H1 (cell line): Measurements from ENCODE around the gene MED12L. TPM values are rescaled to one million over a fixed set of nuclear protein-coding genes. Genes with fewer than 3 reads are reported as not detected.

Source experiments
- CTCF ChIA-PET: fragments of 300-600 bp; sonication (Branson Sonifier 250); formaldehyde crosslinking; loops from one replicate; lab custom pipeline; 2021; ENCODE audit not compliant: partially characterized antibody; lab: Charles Lee
- POLR2A ChIA-PET: fragments of 300-600 bp; sonication (Branson Sonifier 250); formaldehyde crosslinking; loops from one replicate; lab custom pipeline; 2021; ENCODE audit warnings: inconsistent platforms; ENCODE audit not compliant: partially characterized antibody; lab: Charles Lee
- DNase-seq, 2 experiments: peaks; one replicate each; pipeline versions ENCODE4 v3.0.0 to v3.0.0-alpha.2; 2010 to 2022; ENCODE audit warnings: low spot score in 2 of 2, low read depth in 1 of 2, mixed read lengths in 1 of 2
- FAIRE-seq: peaks from 2 replicates; lab custom pipeline; 2011; peaks lifted over from hg19 to GRCh38; lab: Jason Lieb, UNC
- H2AFZ ChIP-seq: 2 replicates; pipeline ENCODE4 v1.8.1; 2012; ENCODE audit warnings: low read length, inconsistent platforms
- H2AK5ac ChIP-seq: 2 replicates; pipeline ENCODE4 v1.6.1; 2013; ENCODE audit warnings: low read depth, low read length
- H2BK120ac ChIP-seq: replicated peaks from 2 replicates; pipeline ENCODE3; 2013; ENCODE audit warnings: low read depth, low read length, inconsistent platforms
- H2BK12ac ChIP-seq: 2 replicates; pipeline ENCODE4 v1.6.1; 2013; ENCODE audit warnings: low read depth, low read length
- H2BK15ac ChIP-seq: 2 replicates; pipeline ENCODE4 v1.6.1; 2013; ENCODE audit warnings: low read length
- H2BK20ac ChIP-seq: 2 replicates; pipeline ENCODE4 v1.6.1; 2013; ENCODE audit warnings: low read length
- H2BK5ac ChIP-seq: 2 replicates; pipeline ENCODE4 v1.6.1; 2013; ENCODE audit warnings: low read depth, low read length
- H3K14ac ChIP-seq: 2 replicates; pipeline ENCODE4 v1.6.1; 2013; ENCODE audit warnings: inconsistent platforms; ENCODE audit not compliant: insufficient read length
- H3K18ac ChIP-seq: 2 replicates; pipeline ENCODE4 v1.6.1; 2013; ENCODE audit warnings: low read length; ENCODE audit errors: extremely low read depth
- H3K23ac ChIP-seq: 2 replicates; pipeline ENCODE4 v1.6.1; 2013; ENCODE audit warnings: inconsistent platforms; ENCODE audit not compliant: insufficient read length
- H3K23me2 ChIP-seq: 2 replicates; pipeline ENCODE4 v1.6.1; 2013; ENCODE audit warnings: low read depth, low read length
- H3K27ac ChIP-seq: 2 replicates; pipeline ENCODE4 v1.6.1; 2011; ENCODE audit warnings: low read depth, low read length, inconsistent platforms
- H3K27me3 ChIP-seq, 4 experiments: replicated peaks in 1 of 4; 1 replicate in 1 of 4; 2 replicates in 3 of 4; pipeline versions ENCODE4 v1.6.1 to v1.8.1; 2011 to 2013; ENCODE audit warnings: low read length in 3 of 4, mild to moderate bottlenecking in 3 of 4, inconsistent platforms in 2 of 4, mixed read lengths in 2 of 4, moderate library complexity in 1 of 4; ENCODE audit not compliant: control insufficient read depth in 3 of 4, insufficient read depth in 3 of 4; ENCODE audit errors: extremely low read depth in 1 of 4
- H3K36me3 ChIP-seq, 4 experiments: 2 replicates each; pipeline versions ENCODE4 v1.6.1 to v1.8.1; 2011 to 2013; ENCODE audit warnings: mild to moderate bottlenecking in 4 of 4, low read length in 3 of 4, moderate library complexity in 2 of 4, control low read depth in 1 of 4, inconsistent platforms in 1 of 4; ENCODE audit not compliant: insufficient read depth in 4 of 4, control insufficient read depth in 2 of 4
- H3K4ac ChIP-seq: replicated peaks from 2 replicates; pipeline ENCODE3; 2013; ENCODE audit warnings: low read length, low read depth, mixed read lengths, inconsistent platforms; ENCODE audit not compliant: insufficient read length
- H3K4me1 ChIP-seq, 4 experiments: replicated peaks in 1 of 4; 1 replicate in 1 of 4; 2 replicates in 3 of 4; pipeline versions ENCODE4 v1.6.1 to v1.8.1; 2011 to 2013; ENCODE audit warnings: low read length in 3 of 4, inconsistent platforms in 2 of 4, mixed read lengths in 1 of 4; ENCODE audit not compliant: insufficient read depth in 4 of 4, control insufficient read depth in 3 of 4
- H3K4me2 ChIP-seq, 2 experiments: 2 replicates each; pipeline versions ENCODE4 v1.6.1 to v1.8.1; 2011 to 2013; ENCODE audit warnings: low read depth in 2 of 2, low read length in 2 of 2, control low read depth in 1 of 2, inconsistent platforms in 1 of 2, mild to moderate bottlenecking in 1 of 2; ENCODE audit not compliant: insufficient read depth in 1 of 2
- H3K4me3 ChIP-seq, 4 experiments: fragments of 200-600, 300-600 bp in 1 of 4; sonication (generic), shearing (Covaris generic), sonication (Bioruptor Twin) in 1 of 4; 2 replicates each; pipeline versions ENCODE4 v1.5.1 to v1.8.1; 2011 to 2016; ENCODE audit warnings: low read length in 4 of 4, low read depth in 3 of 4, control low read depth in 2 of 4, inconsistent platforms in 2 of 4, mild to moderate bottlenecking in 2 of 4, mixed read lengths in 1 of 4, moderate library complexity in 1 of 4; ENCODE audit not compliant: insufficient read depth in 2 of 4; ENCODE audit errors: extremely low read depth in 1 of 4
- H3K56ac ChIP-seq: replicated peaks from 2 replicates; pipeline ENCODE3; 2013; ENCODE audit warnings: low read depth, mild to moderate bottlenecking, mixed read lengths, low read length, inconsistent platforms; ENCODE audit not compliant: insufficient read length
- H3K79me1 ChIP-seq: 2 replicates; pipeline ENCODE4 v1.6.1; 2013; ENCODE audit warnings: low read depth, low read length, control low read depth
- H3K79me2 ChIP-seq, 2 experiments: 2 replicates each; pipeline versions ENCODE4 v1.6.1 to v1.8.1; 2012 to 2013; ENCODE audit warnings: low read length in 2 of 2, mild to moderate bottlenecking in 2 of 2, inconsistent platforms in 1 of 2; ENCODE audit not compliant: insufficient read depth in 2 of 2, control insufficient read depth in 1 of 2
- H3K9ac ChIP-seq, 4 experiments: replicated peaks in 1 of 4; 1 replicate in 1 of 4; 2 replicates in 3 of 4; pipeline versions ENCODE4 v1.6.1 to v1.8.1; 2011 to 2013; ENCODE audit warnings: low read depth in 3 of 4, low read length in 3 of 4, control low read depth in 2 of 4, mild to moderate bottlenecking in 2 of 4, moderate library complexity in 2 of 4, inconsistent platforms in 1 of 4; ENCODE audit errors: extremely low read depth in 1 of 4
- H3K9me3 ChIP-seq, 2 experiments: 2 replicates each; pipeline versions ENCODE4 v1.6.1 to v1.8.1; 2012 to 2013; ENCODE audit warnings: mild to moderate bottlenecking in 2 of 2, moderate library complexity in 2 of 2, control low read depth in 1 of 2, inconsistent platforms in 1 of 2, low read depth in 1 of 2, low read length in 1 of 2, mixed read lengths in 1 of 2; ENCODE audit not compliant: insufficient read depth in 2 of 2
- H4K20me1 ChIP-seq, 2 experiments: replicated peaks in 1 of 2; 2 replicates each; pipeline versions ENCODE3 to v1.8.1; 2011 to 2013; ENCODE audit warnings: inconsistent platforms in 2 of 2, low read length in 2 of 2, mild to moderate bottlenecking in 1 of 2; ENCODE audit not compliant: insufficient read depth in 2 of 2, control insufficient read depth in 1 of 2
- H4K5ac ChIP-seq: 2 replicates; pipeline ENCODE4 v1.6.1; 2013; ENCODE audit warnings: low read length, low read depth, mixed read lengths, inconsistent platforms; ENCODE audit not compliant: insufficient read length
- H4K8ac ChIP-seq: 2 replicates; pipeline ENCODE4 v1.8.0; 2013; ENCODE audit warnings: mild to moderate bottlenecking, moderate library complexity, low read length, inconsistent platforms; ENCODE audit not compliant: insufficient read depth; ENCODE audit errors: extremely low read depth
- H4K91ac ChIP-seq: replicated peaks from 2 replicates; pipeline ENCODE3; 2013; ENCODE audit warnings: low read length, mixed read lengths, inconsistent platforms; ENCODE audit not compliant: insufficient read length
- BRCA1 ChIP-seq: IDR thresholded peaks from 2 replicates; pipeline ENCODE4 v1.6.1; 2012; ENCODE audit warnings: low read depth, low read length, improper control_type of control experiment
- CHD2 ChIP-seq: IDR thresholded peaks from 2 replicates; pipeline ENCODE4 v1.6.1; 2012; ENCODE audit warnings: low read length, improper control_type of control experiment
- EGR1 ChIP-seq: IDR thresholded peaks from 2 replicates; pipeline ENCODE4 v1.6.1; 2011; ENCODE audit warnings: low read depth, low read length, borderline replicate concordance
- EP300 ChIP-seq, 2 experiments: IDR thresholded peaks; 1 replicate in 1 of 2; 2 replicates in 1 of 2; pipeline ENCODE4 v1.6.1; 2011 to 2012; ENCODE audit warnings: low read depth in 2 of 2, low read length in 2 of 2, mild to moderate bottlenecking in 2 of 2, borderline replicate concordance in 1 of 2, inconsistent platforms in 1 of 2, moderate library complexity in 1 of 2
- JUN ChIP-seq: IDR thresholded peaks from 2 replicates; pipeline ENCODE4 v1.6.1; 2011; ENCODE audit warnings: low read depth, mild to moderate bottlenecking, improper control_type of control experiment, low read length
- MAFK ChIP-seq: IDR thresholded peaks from 2 replicates; pipeline ENCODE4 v1.6.1; 2012; ENCODE audit warnings: low read depth, mild to moderate bottlenecking, improper control_type of control experiment, low read length
- POLR2AphosphoS5 ChIP-seq: IDR thresholded peaks from 2 replicates; pipeline ENCODE4 v1.6.1; 2011; ENCODE audit warnings: low read depth, low read length
- SIX5 ChIP-seq: IDR thresholded peaks from 2 replicates; pipeline ENCODE4 v1.6.1; 2011; ENCODE audit warnings: mild to moderate bottlenecking, low read depth, low read length
- SP1 ChIP-seq: IDR thresholded peaks from 2 replicates; pipeline ENCODE4 v1.6.1; 2011; ENCODE audit warnings: low read depth, low read length
- SP2 ChIP-seq: IDR thresholded peaks from 2 replicates; pipeline ENCODE4 v1.6.1; 2012; ENCODE audit warnings: mild to moderate bottlenecking, low read length, inconsistent platforms
- USF2 ChIP-seq: IDR thresholded peaks from 2 replicates; pipeline ENCODE4 v1.6.1; 2011; ENCODE audit warnings: low read length, improper control_type of control experiment
- ZNF274 ChIP-seq: IDR thresholded peaks from 2 replicates; pipeline ENCODE4 v1.7.0; 2012; ENCODE audit warnings: low read length, borderline replicate concordance; ENCODE audit errors: extremely low read depth
- WGBS, 2 experiments: shearing (Covaris generic) in 1 of 2; methylation state at CpG; one replicate each; pipeline versions ENCODE4 v1.1.6 to v1.1.7; 2013 to 2015; ENCODE audit warnings: low lambda C conversion rate in 2 of 2, mixed read lengths in 2 of 2, inconsistent platforms in 1 of 2, low coverage in 1 of 2, missing lambda C conversion rate in 1 of 2; ENCODE audit not compliant: insufficient replicate concordance in 2 of 2, insufficient coverage in 1 of 2, insufficient read length in 1 of 2; ENCODE audit errors: extremely low coverage in 1 of 2, missing lambda C conversion rate in 1 of 2; 5-methylcytosine and 5-hydroxymethylcytosine counted together
- polyA plus RNA-seq, 7 experiments: library from polyadenylated mRNA; depleted of rRNA in 3 of 7; stranded (reverse) in 5 of 7; unstranded in 2 of 7; fragments of >200 nt in 5 of 7; fragments of 200-250 nt in 2 of 7; gene quantifications; 1 replicate in 5 of 7; 2 replicates in 1 of 7; 4 replicates in 1 of 7; pipeline versions ENCODE4 v1.2.1 to v1.2.3, GENCODE V29; 2011 to 2013; ENCODE audit warnings: missing spikeins in 2 of 7, mixed read lengths in 2 of 7
- total RNA-seq: library from RNA; stranded (reverse); fragmentation: NEBNext Ultra II Directional; extraction: Animal tissue kit (Norgen Biotek cat#: 25700); gene quantifications from 2 replicates; pipeline ENCODE4 v1.2.1, GENCODE V29; 2021

MED12L gene
- total and polyA plus RNA-seq, 2 of the 8 experiments (the other 6 are each of a cell fraction or from before 2014, with no cell fraction given) = 3.6 to 26.2 TPM

- Histone ChIP-seq H3K79me1 (no peaks in the 10 kb centered on the region), H2AFZ (no peak overlapping the region), H2BK12ac (no peak overlapping the region), H2BK5ac (no peak overlapping the region), H3K79me2 (no peaks in the 10 kb centered on the region), H3K18ac (no peak overlapping the region), H3K4me1 (no peaks in the 10 kb centered on the region), H2BK120ac (no peak overlapping the region)
- DNase-seq = no peak
- ChIA-PET POLR2A (no interaction called here), CTCF (interaction anchor here (0.6 to 6.2 kb wide), 5 partner anchors 8 to 106 kb away, joined by 3 to 37 read pairs (median 3); no protein-coding TSS in a partner anchor)
- FAIRE-seq = no peak
- TF ChIP-seq EGR1 (no peak), SP2 (no peak), BRCA1 (no peak), CHD2 (no peak), USF2 (no peak), MAFK (no peak), SIX5 (no peak), SP1 (no peak), ZNF274 (no peak), EP300 (IDR thresholded peaks at IDR 0.05; ENCODE audit: borderline replicate concordance in 1 of 2, low read depth in 2 of 2, low read length in 2 of 2) (no peak), JUN (no peak), POLR2AphosphoS5 (no peak)
- TF ChIP-seq, all 59 proteins: peak for 0
- Histone ChIP-seq H4K5ac (no peak overlapping the region), H3K14ac (no peak overlapping the region), H3K27me3 (no peaks in the 10 kb centered on the region), H2AK5ac (no peak overlapping the region), H3K23ac (no peak overlapping the region), H3K9ac (no peak overlapping the region), H4K8ac (no peak overlapping the region), H3K4ac (no peak overlapping the region), H2BK20ac (no peak overlapping the region), H3K36me3 (no peaks in the 10 kb centered on the region), H3K56ac (no peak overlapping the region), H3K4me2 (no peak overlapping the region), H3K9me3 (no peaks in the 10 kb centered on the region), H4K20me1 (no peaks in the 10 kb centered on the region), H3K27ac (no peak overlapping the region), H3K23me2 (no peaks in the 10 kb centered on the region; the same call in 1 of the 2 replicates), H2BK15ac (no peak overlapping the region), H4K91ac (no peak overlapping the region), H3K4me3 (no peak overlapping the region)
- WGBS, 2 experiments = 92% methylated on average over 1 of the region's 1 CpG; no CpG with 5 or more reads in 1 of the 2 experiments
Measured at GRCh38 chr3:151256749-151257148, 171.3 kb downstream of the MED12L start.
